OCI-LY1 (cell line): ENCODE measurements around the gene SSRP1.

Experiments
- H2AFZ ChIP-seq: fragments of 200-600 bp; sonication (generic), shearing (Covaris generic); 2 replicates; pipeline ENCODE4 v1.6.0; 2014; ENCODE audit warnings: antibody characterized with exemption, mild to moderate bottlenecking, low read length
- H3F3A ChIP-seq: fragments of 200-600 bp; sonication (generic), shearing (Covaris generic); 2 replicates; pipeline ENCODE4 v1.6.0; 2014; ENCODE audit warnings: mild to moderate bottlenecking, antibody characterized with exemption, low read length, moderate library complexity; ENCODE audit not compliant: insufficient read depth
- H3K27ac ChIP-seq: fragments of 200-600 bp; sonication (generic); 2 replicates; pipeline ENCODE4 v1.5.1; 2014; ENCODE audit warnings: low read length, mixed run types, mild to moderate bottlenecking, low read depth; ENCODE audit not compliant: poor library complexity, severe bottlenecking
- H3K27me3 ChIP-seq: fragments of 200-600 bp; sonication (generic); 2 replicates; pipeline ENCODE4 v1.6.0; 2014; ENCODE audit warnings: antibody characterized with exemption, mild to moderate bottlenecking, low read length, moderate library complexity; ENCODE audit not compliant: insufficient read depth
- H3K36me3 ChIP-seq: fragments of 200-600 bp; sonication (generic); 2 replicates; pipeline ENCODE4 v1.6.1; 2014; ENCODE audit warnings: mild to moderate bottlenecking, antibody characterized with exemption, low read length, moderate library complexity, mixed read lengths; ENCODE audit not compliant: insufficient read depth
- H3K4me1 ChIP-seq: fragments of 200-600 bp; sonication (generic); 2 replicates; pipeline ENCODE4 v1.5.1; 2014; ENCODE audit warnings: mild to moderate bottlenecking, low read length, moderate library complexity; ENCODE audit not compliant: insufficient read depth, severe bottlenecking
- H3K4me2 ChIP-seq: fragments of 200-600 bp; sonication (generic), shearing (Covaris generic); 2 replicates; pipeline ENCODE4 v1.6.1; 2014; ENCODE audit warnings: low read length
- H3K4me3 ChIP-seq: fragments of 200-600 bp; sonication (generic); 2 replicates; pipeline ENCODE4 v1.5.1; 2014; ENCODE audit warnings: low read length, low read depth, mild to moderate bottlenecking, mixed read lengths; ENCODE audit not compliant: poor library complexity, severe bottlenecking
- H3K79me2 ChIP-seq: fragments of 200-600 bp; shearing (Covaris generic); 2 replicates; pipeline ENCODE4 v1.6.1; 2016; ENCODE audit warnings: mixed run types, low read length, mixed read lengths; ENCODE audit not compliant: insufficient read depth
- H3K9ac ChIP-seq: fragments of 200-600 bp; sonication (generic), shearing (Covaris generic); 2 replicates; pipeline ENCODE4 v1.6.1; 2014; ENCODE audit warnings: mild to moderate bottlenecking, low read length, mixed read lengths
- H3K9me2 ChIP-seq: fragments of 200-600 bp; sonication (generic), shearing (Covaris generic); 2 replicates; pipeline ENCODE4 v1.6.1; 2014; ENCODE audit warnings: low read depth, mild to moderate bottlenecking, low read length, mixed read lengths
- H3K9me3 ChIP-seq: fragments of 200-600 bp; shearing (Covaris generic); 2 replicates; pipeline ENCODE4 v1.6.1; 2014; ENCODE audit warnings: low read length, mixed read lengths
- H4K20me1 ChIP-seq: fragments of 200-600 bp; sonication (generic), shearing (Covaris generic); 2 replicates; pipeline ENCODE4 v1.6.0; 2016; ENCODE audit warnings: mild to moderate bottlenecking, low read length; ENCODE audit not compliant: insufficient read depth
- CTCF ChIP-seq: fragments of 200-600 bp; sonication (generic), shearing (Covaris generic); IDR thresholded peaks from 2 replicates; pipeline ENCODE4 v1.5.1; 2017; ENCODE audit warnings: mild to moderate bottlenecking, antibody characterized with exemption, low read length, moderate library complexity, mixed read lengths
- EZH2 ChIP-seq: fragments of 200-600 bp; sonication (generic), shearing (Covaris generic); IDR thresholded peaks from 2 replicates; pipeline ENCODE4 v1.8.0; 2017; ENCODE audit warnings: borderline replicate concordance, mixed run types, mild to moderate bottlenecking, antibody characterized with exemption, low read length, moderate library complexity, mixed read lengths

SSRP1 gene

GRCh38 chr11:57354699-57355098, 19.0 kb upstream of the SSRP1 start:
- H3K4me1 ChIP-seq = no peaks in the 10 kb centered on the region
- no peak overlapping the region for H3K9ac ChIP-seq
- no peak overlapping the region for H3K27ac ChIP-seq

GRCh38 chr11:57353852-57354251, 18.2 kb upstream of the SSRP1 start:
- H3K27ac ChIP-seq = no peak overlapping the region
- no peak overlapping the region for H3K4me3 ChIP-seq
- no peak overlapping the region for H2AFZ ChIP-seq
- H3K27me3 ChIP-seq = no peaks in the 10 kb centered on the region; the same call in 1 of the 2 replicates
- H4K20me1 ChIP-seq = no peaks in the 10 kb centered on the region
- H3K4me1 ChIP-seq = no peaks in the 10 kb centered on the region
- H3K9ac ChIP-seq = no peak overlapping the region
- H3K9me2 ChIP-seq = no peaks in the 10 kb centered on the region
- peaks cover 5% of the 10 kb centered on the region; the same call in 1 of the 2 replicates for H3K9me3 ChIP-seq
- H3K36me3 ChIP-seq = no peaks in the 10 kb centered on the region
- no peak overlapping the region for H3K4me2 ChIP-seq
- TF ChIP-seq CTCF = no peak
- no peak for TF ChIP-seq EZH2
- H3F3A ChIP-seq = no peaks in the 10 kb centered on the region
- H3K79me2 ChIP-seq = no peaks in the 10 kb centered on the region

More at GRCh38 chr11:57354699-57355098, 19.0 kb upstream of the SSRP1 start:
- no peaks in the 10 kb centered on the region for H4K20me1 ChIP-seq
- H3K4me3 ChIP-seq = no peak overlapping the region
- no peaks in the 10 kb centered on the region for H3K9me2 ChIP-seq
- H3K79me2 ChIP-seq = no peaks in the 10 kb centered on the region
- H3K4me2 ChIP-seq = no peak overlapping the region
- peaks cover 5% of the 10 kb centered on the region; the same call in 1 of the 2 replicates for H3K9me3 ChIP-seq
- H3F3A ChIP-seq = no peaks in the 10 kb centered on the region
- H2AFZ ChIP-seq = no peak overlapping the region
- H3K36me3 ChIP-seq = no peaks in the 10 kb centered on the region
- no peaks in the 10 kb centered on the region; the same call in 1 of the 2 replicates for H3K27me3 ChIP-seq
- TF ChIP-seq EZH2 (no peak), CTCF (no peak)

DNA sequence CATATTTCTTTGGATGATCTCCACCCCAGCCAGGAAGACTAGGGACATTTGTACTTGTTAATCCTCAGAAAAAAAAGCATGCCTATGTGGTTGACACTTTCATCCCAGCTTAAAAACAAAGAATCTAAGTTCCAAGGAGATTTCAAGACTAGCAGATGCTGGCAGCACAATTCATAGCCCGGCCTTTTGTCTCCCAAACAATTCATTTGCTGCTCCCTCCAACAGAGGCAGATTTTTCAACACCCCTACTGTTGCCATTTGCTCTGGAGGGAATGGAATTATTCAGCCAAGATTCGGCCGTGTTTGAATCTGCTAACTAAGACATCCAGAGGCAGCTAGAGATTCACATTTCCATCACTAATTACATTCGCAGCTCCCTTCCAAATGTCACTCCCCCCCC, 17.8 kb upstream of the SSRP1 start:
- no peak overlapping the region for H3K4me3 ChIP-seq
- H4K20me1 ChIP-seq = no peaks in the 10 kb centered on the region
- no peaks in the 10 kb centered on the region for H3K36me3 ChIP-seq
- no peak overlapping the region for H3K4me2 ChIP-seq
- H3F3A ChIP-seq = no peaks in the 10 kb centered on the region
- TF ChIP-seq CTCF = no peak
- no peak for TF ChIP-seq EZH2
- H3K9me2 ChIP-seq = no peaks in the 10 kb centered on the region
- H3K79me2 ChIP-seq = no peaks in the 10 kb centered on the region
- no peak overlapping the region for H3K27ac ChIP-seq
- no peak overlapping the region for H3K9ac ChIP-seq
- peaks cover 5% of the 10 kb centered on the region; the same call in 1 of the 2 replicates for H3K9me3 ChIP-seq
- no peaks in the 10 kb centered on the region for H3K4me1 ChIP-seq
- H3K27me3 ChIP-seq = no peaks in the 10 kb centered on the region; the same call in 1 of the 2 replicates
- no peak overlapping the region for H2AFZ ChIP-seq
